Measurements from ENCODE around the gene PHTF2. TPM values are rescaled to one million over a fixed set of nuclear protein-coding genes. Genes with fewer than 3 reads are reported as not detected.

Gene PHTF2
- total RNA-seq, 1 donor: 28.6 TPM

DNA sequence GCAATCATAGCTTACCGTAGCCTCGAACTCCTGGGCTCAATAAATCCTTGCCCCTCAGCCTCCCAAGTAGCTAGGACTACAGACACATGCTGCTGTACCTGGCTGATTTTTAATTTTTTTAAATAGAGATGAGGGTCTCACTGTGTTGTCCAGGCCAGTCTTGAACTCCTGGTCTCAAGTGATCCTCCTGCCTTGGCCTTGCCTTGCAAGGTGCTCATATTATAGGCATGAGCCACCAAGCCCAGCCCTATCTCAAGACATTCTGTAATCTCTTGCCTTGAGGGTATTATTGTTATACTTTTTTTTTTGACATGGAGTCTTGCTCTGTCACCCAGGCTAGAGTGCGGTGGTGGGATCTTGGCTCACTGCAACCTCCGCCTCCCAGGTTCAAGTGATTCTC lies 86.6 kb downstream of the PHTF2 start:
- H3K36me3 ChIP-seq (ENCODE audit: insufficient read depth, low read length): no peaks in the 10 kb centered on the region
- H3K4me1 ChIP-seq (ENCODE audit: insufficient read depth, low read length): peaks cover 5% of the 10 kb centered on the region
- no peak for DNase-seq (ENCODE audit: insufficient read length, low spot score, missing footprints)
- no peak overlapping the region for H2AFZ ChIP-seq (ENCODE audit: low read length)
- TF ChIP-seq CTCF (IDR thresholded peaks at IDR 0.05; ENCODE audit: extremely low read depth, low read depth, low read length): no peak
- no peak overlapping the region for H3K4me2 ChIP-seq (ENCODE audit: insufficient read depth, low read length)
- H3K9me3 ChIP-seq (ENCODE audit: low read depth, low read length): no peaks in the 10 kb centered on the region
- no peaks in the 10 kb centered on the region for H3K27me3 ChIP-seq (ENCODE audit: insufficient read depth, low read length)
- H3K79me2 ChIP-seq (ENCODE audit: insufficient read depth, low read length): peaks cover 6% of the 10 kb centered on the region
- no peak overlapping the region for H3K27ac ChIP-seq (ENCODE audit: low read depth, low read length)
- H3K4me3 ChIP-seq (ENCODE audit: insufficient read depth, low read length): no peak overlapping the region
- H4K20me1 ChIP-seq (ENCODE audit: insufficient read depth, low read length): no peaks in the 10 kb centered on the region

- H3K4me3 ChIP-seq (ENCODE audit: insufficient read depth, low read length): no peak overlapping the region
- no peaks in the 10 kb centered on the region for H3K27me3 ChIP-seq (ENCODE audit: insufficient read depth, low read length)
- DNase-seq (ENCODE audit: insufficient read length, low spot score, missing footprints): peak; percentile 58
- no peak overlapping the region for H3K4me2 ChIP-seq (ENCODE audit: insufficient read depth, low read length)
- H3K4me1 ChIP-seq (ENCODE audit: insufficient read depth, low read length): peaks cover 5% of the 10 kb centered on the region
- peaks cover 4% of the 10 kb centered on the region for H3K79me2 ChIP-seq (ENCODE audit: insufficient read depth, low read length)
- peak overlapping the region; percentile 88 for H3K27ac ChIP-seq (ENCODE audit: low read depth, low read length)
- H4K20me1 ChIP-seq (ENCODE audit: insufficient read depth, low read length): no peaks in the 10 kb centered on the region
- H3K36me3 ChIP-seq (ENCODE audit: insufficient read depth, low read length): no peaks in the 10 kb centered on the region
- no peaks in the 10 kb centered on the region for H3K9me3 ChIP-seq (ENCODE audit: low read depth, low read length)
- peak overlapping the region; percentile 54 for H2AFZ ChIP-seq (ENCODE audit: low read length)
- no peak for TF ChIP-seq CTCF (IDR thresholded peaks at IDR 0.05; ENCODE audit: extremely low read depth, low read depth, low read length)
Measured at GRCh38 chr7:77887567-77887966, 89.0 kb downstream of the PHTF2 start.

- H4K20me1 ChIP-seq (ENCODE audit: insufficient read depth, low read length): no peaks in the 10 kb centered on the region
- no peak for TF ChIP-seq CTCF (IDR thresholded peaks at IDR 0.05; ENCODE audit: extremely low read depth, low read depth, low read length)
- H3K4me3 ChIP-seq (ENCODE audit: insufficient read depth, low read length): no peak overlapping the region
- no peak overlapping the region for H2AFZ ChIP-seq (ENCODE audit: low read length)
- H3K79me2 ChIP-seq (ENCODE audit: insufficient read depth, low read length): peaks cover 4% of the 10 kb centered on the region
- DNase-seq (ENCODE audit: insufficient read length, low spot score, missing footprints): no peak
- H3K4me2 ChIP-seq (ENCODE audit: insufficient read depth, low read length): no peak overlapping the region
- no peak overlapping the region for H3K27ac ChIP-seq (ENCODE audit: low read depth, low read length)
- H3K4me1 ChIP-seq (ENCODE audit: insufficient read depth, low read length): peaks cover 5% of the 10 kb centered on the region
- H3K36me3 ChIP-seq (ENCODE audit: insufficient read depth, low read length): no peaks in the 10 kb centered on the region
- no peaks in the 10 kb centered on the region for H3K9me3 ChIP-seq (ENCODE audit: low read depth, low read length)
- H3K27me3 ChIP-seq (ENCODE audit: insufficient read depth, low read length): no peaks in the 10 kb centered on the region
Measured at GRCh38 chr7:77888998-77889397, 90.4 kb downstream of the PHTF2 start.

DNA sequence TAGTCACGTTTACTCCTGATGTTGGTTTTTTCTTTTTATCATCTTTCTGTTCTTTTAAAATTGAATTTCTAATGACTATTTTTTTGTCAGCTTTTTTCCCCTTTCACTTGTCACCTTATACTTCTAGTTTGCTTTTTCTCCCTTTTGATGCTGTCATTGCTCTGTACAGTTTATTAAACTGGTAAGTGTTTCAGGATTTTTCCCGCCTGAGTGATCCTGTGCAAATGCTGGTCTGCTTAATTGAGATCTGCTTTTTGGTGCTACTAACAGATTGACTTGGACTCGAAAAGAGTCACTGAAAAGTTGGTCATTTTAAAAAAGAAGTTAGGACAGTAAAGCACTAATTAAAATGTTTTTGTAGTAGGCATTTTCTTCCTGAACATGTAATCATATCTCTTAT lies 95.2 kb downstream of the PHTF2 start:
- no peak overlapping the region for H3K4me3 ChIP-seq (ENCODE audit: insufficient read depth, low read length)
- no peaks in the 10 kb centered on the region for H4K20me1 ChIP-seq (ENCODE audit: insufficient read depth, low read length)
- H3K4me2 ChIP-seq (ENCODE audit: insufficient read depth, low read length): no peak overlapping the region
- peaks cover 2% of the 10 kb centered on the region for H3K79me2 ChIP-seq (ENCODE audit: insufficient read depth, low read length)
- H2AFZ ChIP-seq (ENCODE audit: low read length): no peak overlapping the region
- no peaks in the 10 kb centered on the region for H3K4me1 ChIP-seq (ENCODE audit: insufficient read depth, low read length)
- H3K36me3 ChIP-seq (ENCODE audit: insufficient read depth, low read length): no peaks in the 10 kb centered on the region
- no peaks in the 10 kb centered on the region for H3K27me3 ChIP-seq (ENCODE audit: insufficient read depth, low read length)
- TF ChIP-seq CTCF (IDR thresholded peaks at IDR 0.05; ENCODE audit: extremely low read depth, low read depth, low read length): no peak
- H3K27ac ChIP-seq (ENCODE audit: low read depth, low read length): no peak overlapping the region
- H3K9me3 ChIP-seq (ENCODE audit: low read depth, low read length): no peaks in the 10 kb centered on the region
- peak; percentile 26 for DNase-seq (ENCODE audit: insufficient read length, low spot score, missing footprints)
